DND-41 (cell line): ENCODE measurements around the gene DOCK3.
"Not testable (repeated sequence)": the region's sequence is repeated elsewhere in the genome, so short reads cannot be mapped to it uniquely, and the experiment has no call there.

Source experiments
- ATAC-seq: fragments of 200-7000 bp; cut with Tn5 transposase; 3 replicates; pipeline ENCODE4 v1.9.1; 2021; ENCODE audit warnings: low read depth; ENCODE audit not compliant: insufficient read depth
- DNase-seq: peaks from one replicate; pipeline ENCODE4 v3.0.0-alpha.2; 2020
- H2AFZ ChIP-seq: 2 replicates; pipeline ENCODE4 v1.6.0; 2012; ENCODE audit warnings: low read depth, low read length
- H3K27ac ChIP-seq: 2 replicates; pipeline ENCODE4 v1.5.1; 2012; ENCODE audit warnings: low read length, inconsistent platforms
- H3K27me3 ChIP-seq: fragments of 200-600 bp; sonication (generic); 2 replicates; pipeline ENCODE4 v1.6.0; 2012; ENCODE audit warnings: low read length, mild to moderate bottlenecking, inconsistent platforms; ENCODE audit not compliant: insufficient read depth, poor library complexity
- H3K36me3 ChIP-seq: 2 replicates; pipeline ENCODE4 v1.5.1; 2012; ENCODE audit warnings: low read length, inconsistent platforms; ENCODE audit not compliant: insufficient read depth
- H3K4me1 ChIP-seq: 2 replicates; pipeline ENCODE4 v1.5.1; 2012; ENCODE audit warnings: mild to moderate bottlenecking, low read length; ENCODE audit not compliant: insufficient read depth
- H3K4me2 ChIP-seq: 2 replicates; pipeline ENCODE4 v1.6.0; 2012; ENCODE audit warnings: mild to moderate bottlenecking, moderate library complexity, low read length, inconsistent platforms; ENCODE audit not compliant: insufficient read depth
- H3K4me3 ChIP-seq, 2 experiments: fragments of 200-600 bp in 1 of 2; shearing (Covaris generic) in 1 of 2; 2 replicates each; pipeline ENCODE4 v1.5.1; 2012 to 2016; ENCODE audit warnings: inconsistent platforms in 2 of 2, low read length in 2 of 2, mild to moderate bottlenecking in 2 of 2, low read depth in 1 of 2, moderate library complexity in 1 of 2
- H3K79me2 ChIP-seq: 2 replicates; pipeline ENCODE4 v1.6.0; 2012; ENCODE audit warnings: low read length, inconsistent platforms; ENCODE audit not compliant: insufficient read depth
- H3K9ac ChIP-seq: 2 replicates; pipeline ENCODE4 v1.6.0; 2012; ENCODE audit warnings: low read depth, mild to moderate bottlenecking, inconsistent platforms, low read length, moderate library complexity
- H3K9me3 ChIP-seq: 2 replicates; pipeline ENCODE4 v1.5.1; 2012; ENCODE audit warnings: low read length, moderate library complexity, mild to moderate bottlenecking, inconsistent platforms; ENCODE audit not compliant: insufficient read depth, severe bottlenecking
- H4K20me1 ChIP-seq: 2 replicates; pipeline ENCODE4 v1.6.0; 2012; ENCODE audit warnings: low read length; ENCODE audit not compliant: insufficient read depth
- EZH2 ChIP-seq: IDR thresholded peaks from 3 replicates; pipeline ENCODE4 v1.6.1; 2012; ENCODE audit warnings: borderline replicate concordance, low read depth, mild to moderate bottlenecking, moderate library complexity, low read length, inconsistent platforms; ENCODE audit not compliant: severe bottlenecking
- TF ChIP-seq, protein P1 (sequence below): IDR thresholded peaks from 2 replicates; pipeline ENCODE4 v1.5.1; 2012; ENCODE audit warnings: borderline replicate concordance, low read length, moderate library complexity, mild to moderate bottlenecking; ENCODE audit not compliant: poor library complexity, severe bottlenecking; ENCODE audit errors: extremely low read depth

Gene DOCK3

GRCh38 chr3:50926868-50927267, 252.1 kb downstream of the DOCK3 start:
- Histone ChIP-seq H3K27me3 (peaks cover 27% of the 10 kb centered on the region), H3K4me3 (no peak overlapping the region), H3K79me2 (no peaks in the 10 kb centered on the region), H3K36me3 (no peaks in the 10 kb centered on the region), H3K4me2 (no peak overlapping the region), H3K4me1 (no peaks in the 10 kb centered on the region), H3K9me3 (no peaks in the 10 kb centered on the region), H4K20me1 (no peaks in the 10 kb centered on the region), H2AFZ (no peak overlapping the region), H3K9ac (no peak overlapping the region), H3K27ac (no peak overlapping the region)
- TF ChIP-seq, protein P1, sequence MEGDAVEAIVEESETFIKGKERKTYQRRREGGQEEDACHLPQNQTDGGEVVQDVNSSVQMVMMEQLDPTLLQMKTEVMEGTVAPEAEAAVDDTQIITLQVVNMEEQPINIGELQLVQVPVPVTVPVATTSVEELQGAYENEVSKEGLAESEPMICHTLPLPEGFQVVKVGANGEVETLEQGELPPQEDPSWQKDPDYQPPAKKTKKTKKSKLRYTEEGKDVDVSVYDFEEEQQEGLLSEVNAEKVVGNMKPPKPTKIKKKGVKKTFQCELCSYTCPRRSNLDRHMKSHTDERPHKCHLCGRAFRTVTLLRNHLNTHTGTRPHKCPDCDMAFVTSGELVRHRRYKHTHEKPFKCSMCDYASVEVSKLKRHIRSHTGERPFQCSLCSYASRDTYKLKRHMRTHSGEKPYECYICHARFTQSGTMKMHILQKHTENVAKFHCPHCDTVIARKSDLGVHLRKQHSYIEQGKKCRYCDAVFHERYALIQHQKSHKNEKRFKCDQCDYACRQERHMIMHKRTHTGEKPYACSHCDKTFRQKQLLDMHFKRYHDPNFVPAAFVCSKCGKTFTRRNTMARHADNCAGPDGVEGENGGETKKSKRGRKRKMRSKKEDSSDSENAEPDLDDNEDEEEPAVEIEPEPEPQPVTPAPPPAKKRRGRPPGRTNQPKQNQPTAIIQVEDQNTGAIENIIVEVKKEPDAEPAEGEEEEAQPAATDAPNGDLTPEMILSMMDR: no peak
- no peak for TF ChIP-seq EZH2
- ATAC-seq (no peak), DNase-seq (no peak)

- Histone ChIP-seq H3K27ac (no peak overlapping the region), H3K4me2 (no peak overlapping the region), H3K36me3 (no peaks in the 10 kb centered on the region), H3K4me1 (no peaks in the 10 kb centered on the region), H2AFZ (no peak overlapping the region), H3K27me3 (peaks cover 27% of the 10 kb centered on the region), H4K20me1 (no peaks in the 10 kb centered on the region), H3K79me2 (no peaks in the 10 kb centered on the region), H3K9me3 (peaks cover 3% of the 10 kb centered on the region), H3K4me3 (no peak overlapping the region), H3K9ac (no peak overlapping the region)
- ATAC-seq: no peak
- no peak for TF ChIP-seq EZH2
- TF ChIP-seq, protein P1: no peak
- DNase-seq: no peak
Observed at GRCh38 chr3:50930371-50931208, 255.9 kb downstream of the DOCK3 start.

- not testable (repeated sequence) for H3K27ac ChIP-seq, H3K79me2 ChIP-seq, H2AFZ ChIP-seq, H3K9ac ChIP-seq, H4K20me1 ChIP-seq, DNase-seq, H3K4me3 ChIP-seq, H3K4me2 ChIP-seq, ATAC-seq, H3K4me1 ChIP-seq, H3K36me3 ChIP-seq
- Histone ChIP-seq H3K9me3 (peaks cover 10% of the 10 kb centered on the region), H3K27me3 (peaks cover 19% of the 10 kb centered on the region)
Observed at GRCh38 chr3:50932918-50933317, 258.2 kb downstream of the DOCK3 start.

DNA sequence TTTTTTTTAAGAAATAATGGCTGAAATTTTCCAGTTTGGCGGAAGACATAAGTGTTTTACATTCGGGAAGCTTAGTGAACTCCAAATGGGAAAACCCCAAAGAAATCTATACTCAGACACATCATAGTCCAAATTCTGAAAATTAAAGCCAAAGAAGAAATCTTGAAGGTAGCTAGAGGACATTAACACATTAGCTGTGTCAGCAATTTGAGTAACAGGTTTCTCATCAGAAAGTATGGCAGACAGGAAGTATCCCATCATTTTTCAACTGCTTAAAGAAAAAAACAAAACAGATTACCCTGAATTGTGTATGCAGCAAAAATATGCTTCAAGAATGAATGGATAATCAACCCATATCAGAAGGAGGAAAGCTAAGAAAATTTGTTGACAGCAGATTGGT, 261.7 kb downstream of the DOCK3 start:
- ATAC-seq (no peak), DNase-seq (no peak)
- Histone ChIP-seq H3K27me3 (no peaks in the 10 kb centered on the region), H3K9ac (no peak overlapping the region), H2AFZ (no peak overlapping the region), H3K4me2 (no peak overlapping the region), H3K27ac (no peak overlapping the region), H4K20me1 (no peaks in the 10 kb centered on the region), H3K4me1 (no peaks in the 10 kb centered on the region), H3K9me3 (peaks cover 10% of the 10 kb centered on the region), H3K4me3 (no peak overlapping the region), H3K36me3 (no peaks in the 10 kb centered on the region), H3K79me2 (no peaks in the 10 kb centered on the region)
- TF ChIP-seq EZH2: no peak
- TF ChIP-seq, protein P1: no peak
